DND-41 (cell line): ENCODE data around the gene MTG1.

ENCODE experiments used
- ATAC-seq: fragments of 200-7000 bp; cut with Tn5 transposase; 3 replicates; pipeline ENCODE4 v1.9.1; 2021; ENCODE audit warnings: low read depth; ENCODE audit not compliant: insufficient read depth
- DNase-seq: peaks from one replicate; pipeline ENCODE4 v3.0.0-alpha.2; 2020
- H2AFZ ChIP-seq: 2 replicates; pipeline ENCODE4 v1.6.0; 2012; ENCODE audit warnings: low read depth, low read length
- H3K27ac ChIP-seq: 2 replicates; pipeline ENCODE4 v1.5.1; 2012; ENCODE audit warnings: low read length, inconsistent platforms
- H3K27me3 ChIP-seq: fragments of 200-600 bp; sonication (generic); 2 replicates; pipeline ENCODE4 v1.6.0; 2012; ENCODE audit warnings: low read length, mild to moderate bottlenecking, inconsistent platforms; ENCODE audit not compliant: insufficient read depth, poor library complexity
- H3K36me3 ChIP-seq: 2 replicates; pipeline ENCODE4 v1.5.1; 2012; ENCODE audit warnings: low read length, inconsistent platforms; ENCODE audit not compliant: insufficient read depth
- H3K4me1 ChIP-seq: 2 replicates; pipeline ENCODE4 v1.5.1; 2012; ENCODE audit warnings: mild to moderate bottlenecking, low read length; ENCODE audit not compliant: insufficient read depth
- H3K4me2 ChIP-seq: 2 replicates; pipeline ENCODE4 v1.6.0; 2012; ENCODE audit warnings: mild to moderate bottlenecking, moderate library complexity, low read length, inconsistent platforms; ENCODE audit not compliant: insufficient read depth
- H3K4me3 ChIP-seq, 2 experiments: fragments of 200-600 bp in 1 of 2; shearing (Covaris generic) in 1 of 2; 2 replicates each; pipeline ENCODE4 v1.5.1; 2012 to 2016; ENCODE audit warnings: inconsistent platforms in 2 of 2, low read length in 2 of 2, mild to moderate bottlenecking in 2 of 2, low read depth in 1 of 2, moderate library complexity in 1 of 2
- H3K79me2 ChIP-seq: 2 replicates; pipeline ENCODE4 v1.6.0; 2012; ENCODE audit warnings: low read length, inconsistent platforms; ENCODE audit not compliant: insufficient read depth
- H3K9ac ChIP-seq: 2 replicates; pipeline ENCODE4 v1.6.0; 2012; ENCODE audit warnings: low read depth, mild to moderate bottlenecking, inconsistent platforms, low read length, moderate library complexity
- H3K9me3 ChIP-seq: 2 replicates; pipeline ENCODE4 v1.5.1; 2012; ENCODE audit warnings: low read length, moderate library complexity, mild to moderate bottlenecking, inconsistent platforms; ENCODE audit not compliant: insufficient read depth, severe bottlenecking
- H4K20me1 ChIP-seq: 2 replicates; pipeline ENCODE4 v1.6.0; 2012; ENCODE audit warnings: low read length; ENCODE audit not compliant: insufficient read depth
- CTCF ChIP-seq: IDR thresholded peaks from 2 replicates; pipeline ENCODE4 v1.5.1; 2012; ENCODE audit warnings: borderline replicate concordance, low read length, moderate library complexity, mild to moderate bottlenecking; ENCODE audit not compliant: poor library complexity, severe bottlenecking; ENCODE audit errors: extremely low read depth
- EZH2 ChIP-seq: IDR thresholded peaks from 3 replicates; pipeline ENCODE4 v1.6.1; 2012; ENCODE audit warnings: borderline replicate concordance, low read depth, mild to moderate bottlenecking, moderate library complexity, low read length, inconsistent platforms; ENCODE audit not compliant: severe bottlenecking

MTG1 gene

GRCh38 chr10:133350283-133350949 lies 43.5 kb upstream of the MTG1 start:
- Histone ChIP-seq H4K20me1 (no peaks in the 10 kb centered on the region; the same call in 1 of the 2 replicates), H3K4me2 (no peak overlapping the region), H3K4me3 (no peak overlapping the region), H3K4me1 (no peaks in the 10 kb centered on the region), H3K9ac (no peak overlapping the region), H2AFZ (no peak overlapping the region), H3K9me3 (no peaks in the 10 kb centered on the region), H3K36me3 (no peaks in the 10 kb centered on the region), H3K27me3 (no peaks in the 10 kb centered on the region), H3K79me2 (no peaks in the 10 kb centered on the region), H3K27ac (no peak overlapping the region)
- TF ChIP-seq EZH2, result no peak
- no peak for TF ChIP-seq CTCF
- ATAC-seq (no peak), DNase-seq (no peak)

GRCh38 chr10:133350950-133351329 lies 43.0 kb upstream of the MTG1 start:
- Histone ChIP-seq H3K36me3 (no peaks in the 10 kb centered on the region), H3K27me3 (no peaks in the 10 kb centered on the region), H3K9me3 (no peaks in the 10 kb centered on the region), H4K20me1 (no peaks in the 10 kb centered on the region; the same call in 1 of the 2 replicates), H3K79me2 (no peaks in the 10 kb centered on the region), H3K4me3 (no peak overlapping the region), H3K27ac (no peak overlapping the region), H2AFZ (no peak overlapping the region), H3K4me1 (no peaks in the 10 kb centered on the region), H3K9ac (no peak overlapping the region), H3K4me2 (no peak overlapping the region)
- DNase-seq (no peak), ATAC-seq (no peak)
- TF ChIP-seq EZH2 (no peak), CTCF (no peak)

GRCh38 chr10:133351408-133352318 lies 42.3 kb upstream of the MTG1 start:
- Histone ChIP-seq H3K36me3 (no peaks in the 10 kb centered on the region), H4K20me1 (peaks cover 5% of the 10 kb centered on the region; the same call in 1 of the 2 replicates), H3K9me3 (no peaks in the 10 kb centered on the region), H2AFZ (no peak overlapping the region), H3K27ac (no peak overlapping the region), H3K4me3 (no peak overlapping the region), H3K4me2 (no peak overlapping the region), H3K9ac (no peak overlapping the region), H3K27me3 (no peaks in the 10 kb centered on the region), H3K4me1 (peaks cover 3% of the 10 kb centered on the region), H3K79me2 (no peaks in the 10 kb centered on the region)
- DNase-seq, result no peak
- ATAC-seq, result no peak
- TF ChIP-seq CTCF (no peak), EZH2 (no peak)
